DOHH2 (cell line): ENCODE results near the gene GSK3B.

Experiments used
- H3F3A ChIP-seq: fragments of 200-600 bp; sonication (generic), shearing (Covaris generic); 2 replicates; pipeline ENCODE4 v1.6.0; 2016; ENCODE audit warnings: antibody characterized with exemption, mild to moderate bottlenecking; ENCODE audit not compliant: control insufficient read depth, insufficient read depth
- H3K27ac ChIP-seq: fragments of 200-600 bp; sonication (generic); 2 replicates; pipeline ENCODE4 v1.5.1; 2014; ENCODE audit warnings: low read depth, mild to moderate bottlenecking, low read length, moderate library complexity
- H3K27me3 ChIP-seq: fragments of 200-600 bp; sonication (generic); 2 replicates; pipeline ENCODE4 v1.6.1; 2014; ENCODE audit warnings: mild to moderate bottlenecking, low read length, mixed read lengths; ENCODE audit not compliant: control insufficient read depth
- H3K36me3 ChIP-seq: fragments of 200-600 bp; sonication (generic); 2 replicates; pipeline ENCODE4 v1.6.1; 2014; ENCODE audit warnings: mild to moderate bottlenecking, low read length, moderate library complexity, mixed read lengths; ENCODE audit not compliant: control insufficient read depth
- H3K4me1 ChIP-seq: fragments of 200-600 bp; sonication (generic); 2 replicates; pipeline ENCODE4 v1.6.1; 2014; ENCODE audit warnings: mild to moderate bottlenecking, low read length, mixed read lengths; ENCODE audit not compliant: control insufficient read depth
- H3K4me2 ChIP-seq: fragments of 200-600 bp; sonication (generic); 2 replicates; pipeline ENCODE4 v1.6.0; 2014; ENCODE audit warnings: mild to moderate bottlenecking, low read length, moderate library complexity
- H3K4me3 ChIP-seq: fragments of 200-600 bp; sonication (generic); 2 replicates; pipeline ENCODE4 v1.5.1; 2014; ENCODE audit warnings: mild to moderate bottlenecking, low read length, mixed read lengths
- H3K79me2 ChIP-seq: fragments of 200-600 bp; sonication (generic); 2 replicates; pipeline ENCODE4 v1.6.1; 2014; ENCODE audit warnings: mild to moderate bottlenecking, low read length, mixed read lengths; ENCODE audit not compliant: control insufficient read depth
- H3K9me2 ChIP-seq: fragments of 200-600 bp; sonication (generic); replicated peaks from 2 replicates; pipeline ENCODE4 v1.6.1; 2014; ENCODE audit warnings: mild to moderate bottlenecking, low read length, mixed read lengths; ENCODE audit not compliant: control insufficient read depth
- H3K9me3 ChIP-seq: fragments of 200-600 bp; sonication (generic); 2 replicates; pipeline ENCODE4 v1.6.1; 2014; ENCODE audit warnings: antibody characterized with exemption, low read length, mixed read lengths; ENCODE audit not compliant: control insufficient read depth, insufficient read depth
- H4K20me1 ChIP-seq: fragments of 200-600 bp; sonication (generic); 2 replicates; pipeline ENCODE4 v1.6.0; 2014; ENCODE audit warnings: low read depth, mild to moderate bottlenecking, antibody characterized with exemption, low read length, moderate library complexity; ENCODE audit not compliant: control insufficient read depth, insufficient read depth
- EZH2phosphoT487 ChIP-seq: fragments of 200-600 bp; sonication (generic); IDR thresholded peaks from 2 replicates; pipeline ENCODE4 v1.6.1; 2017; ENCODE audit warnings: borderline replicate concordance, mild to moderate bottlenecking, antibody characterized with exemption, low read length, moderate library complexity, mixed read lengths
- TF ChIP-seq, protein P1 (sequence below): fragments of 200-600 bp; sonication (generic); IDR thresholded peaks from one replicate; pipeline ENCODE4 v1.5.1; 2014; ENCODE audit warnings: antibody characterized with exemption, mild to moderate bottlenecking, low read depth, low read length; ENCODE audit not compliant: poor library complexity, severe bottlenecking

The GSK3B gene

DNA sequence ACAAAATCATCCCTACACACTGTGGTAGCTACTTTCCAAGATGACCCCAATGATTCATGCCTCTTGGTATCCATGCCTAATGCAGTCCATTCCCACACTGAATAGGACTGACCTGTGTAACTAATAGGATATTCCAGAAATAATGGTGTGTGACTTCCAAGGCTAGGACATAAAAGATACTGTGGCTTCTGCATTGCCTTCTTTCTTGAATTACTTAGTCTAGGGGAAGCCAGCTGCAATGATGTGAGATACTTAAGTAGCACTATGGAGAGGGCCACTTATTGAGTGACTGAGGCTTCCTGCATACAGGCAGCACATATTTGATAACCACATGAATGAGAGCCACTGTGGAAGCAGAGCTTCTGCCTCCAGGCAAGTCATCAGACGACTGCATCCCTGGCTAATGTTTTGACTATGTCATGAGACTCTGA is 262.3 kb downstream of the GSK3B start:
- Histone ChIP-seq H3K4me2 (no peak overlapping the region), H3F3A (no peaks in the 10 kb centered on the region), H4K20me1 (no peaks in the 10 kb centered on the region), H3K27ac (no peak overlapping the region), H3K9me2 (no peaks in the 10 kb centered on the region), H3K4me1 (no peaks in the 10 kb centered on the region), H3K4me3 (no peak overlapping the region), H3K27me3 (no peaks in the 10 kb centered on the region), H3K79me2 (no peaks in the 10 kb centered on the region), H3K9me3 (no peaks in the 10 kb centered on the region), H3K36me3 (no peaks in the 10 kb centered on the region; the same call in 1 of the 2 replicates)
- TF ChIP-seq, protein P1, sequence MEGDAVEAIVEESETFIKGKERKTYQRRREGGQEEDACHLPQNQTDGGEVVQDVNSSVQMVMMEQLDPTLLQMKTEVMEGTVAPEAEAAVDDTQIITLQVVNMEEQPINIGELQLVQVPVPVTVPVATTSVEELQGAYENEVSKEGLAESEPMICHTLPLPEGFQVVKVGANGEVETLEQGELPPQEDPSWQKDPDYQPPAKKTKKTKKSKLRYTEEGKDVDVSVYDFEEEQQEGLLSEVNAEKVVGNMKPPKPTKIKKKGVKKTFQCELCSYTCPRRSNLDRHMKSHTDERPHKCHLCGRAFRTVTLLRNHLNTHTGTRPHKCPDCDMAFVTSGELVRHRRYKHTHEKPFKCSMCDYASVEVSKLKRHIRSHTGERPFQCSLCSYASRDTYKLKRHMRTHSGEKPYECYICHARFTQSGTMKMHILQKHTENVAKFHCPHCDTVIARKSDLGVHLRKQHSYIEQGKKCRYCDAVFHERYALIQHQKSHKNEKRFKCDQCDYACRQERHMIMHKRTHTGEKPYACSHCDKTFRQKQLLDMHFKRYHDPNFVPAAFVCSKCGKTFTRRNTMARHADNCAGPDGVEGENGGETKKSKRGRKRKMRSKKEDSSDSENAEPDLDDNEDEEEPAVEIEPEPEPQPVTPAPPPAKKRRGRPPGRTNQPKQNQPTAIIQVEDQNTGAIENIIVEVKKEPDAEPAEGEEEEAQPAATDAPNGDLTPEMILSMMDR = no peak
- no peak for TF ChIP-seq EZH2phosphoT487

DNA sequence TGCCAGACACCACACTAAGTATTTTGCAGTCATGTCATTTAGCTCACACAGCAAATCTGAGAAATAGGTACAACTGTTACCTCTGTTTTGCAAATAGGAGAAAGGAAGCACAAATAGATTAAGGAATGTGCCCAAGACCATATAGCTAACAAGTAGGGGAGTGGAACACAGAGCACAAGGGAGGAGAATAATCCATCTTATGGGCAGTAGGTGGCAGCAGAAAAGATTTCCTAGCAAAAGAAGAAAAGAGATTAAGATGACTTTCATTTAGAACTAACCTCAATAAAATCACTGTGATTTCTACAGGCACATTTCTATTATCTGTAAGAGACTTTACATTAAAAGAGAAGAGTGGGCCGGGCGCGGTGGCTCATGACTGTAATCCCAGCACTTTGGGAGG is 263.2 kb downstream of the GSK3B start:
- no peaks in the 10 kb centered on the region for H3K9me2 ChIP-seq
- H4K20me1 ChIP-seq = no peaks in the 10 kb centered on the region
- no peaks in the 10 kb centered on the region for H3F3A ChIP-seq
- no peak overlapping the region for H3K4me3 ChIP-seq
- H3K36me3 ChIP-seq = no peaks in the 10 kb centered on the region; the same call in 1 of the 2 replicates
- no peaks in the 10 kb centered on the region for H3K9me3 ChIP-seq
- no peak for TF ChIP-seq EZH2phosphoT487
- TF ChIP-seq, protein P1 = peak; percentile 27
- H3K4me2 ChIP-seq = no peak overlapping the region
- no peak overlapping the region for H3K27ac ChIP-seq
- H3K79me2 ChIP-seq = no peaks in the 10 kb centered on the region
- no peaks in the 10 kb centered on the region for H3K27me3 ChIP-seq
- H3K4me1 ChIP-seq = no peaks in the 10 kb centered on the region

DNA sequence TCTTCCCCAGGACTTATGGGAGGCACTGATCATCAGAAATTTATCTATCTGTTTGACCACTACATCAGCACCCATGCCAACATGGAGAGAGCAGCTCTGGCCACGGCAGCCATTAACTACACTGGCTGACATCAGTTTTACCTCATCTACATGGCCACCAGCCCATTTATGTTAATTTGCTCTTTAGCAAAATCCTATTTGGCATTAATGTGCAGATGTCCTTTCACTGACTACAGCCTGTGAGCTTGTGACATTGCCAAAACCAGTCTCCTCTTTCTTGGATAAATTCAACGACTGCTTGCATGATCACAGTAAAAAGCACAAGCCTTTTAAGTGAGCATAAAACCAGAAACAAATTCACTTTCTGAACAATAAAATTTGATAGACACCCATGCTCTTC is 264.8 kb downstream of the GSK3B start:
- no peaks in the 10 kb centered on the region for H3K9me2 ChIP-seq
- H3K36me3 ChIP-seq = no peaks in the 10 kb centered on the region; the same call in 1 of the 2 replicates
- TF ChIP-seq, protein P1 = no peak
- TF ChIP-seq EZH2phosphoT487 = no peak
- no peaks in the 10 kb centered on the region for H3F3A ChIP-seq
- H3K9me3 ChIP-seq = no peaks in the 10 kb centered on the region
- no peaks in the 10 kb centered on the region for H4K20me1 ChIP-seq
- no peak overlapping the region for H3K27ac ChIP-seq
- no peaks in the 10 kb centered on the region for H3K27me3 ChIP-seq
- H3K4me3 ChIP-seq = no peak overlapping the region
- H3K4me1 ChIP-seq = no peaks in the 10 kb centered on the region
- H3K4me2 ChIP-seq = no peak overlapping the region
- no peaks in the 10 kb centered on the region for H3K79me2 ChIP-seq
